Muscle layer of colon (tissue), 2 donors: ENCODE results near the gene CLDN1.

Source experiments
- H3K27ac ChIP-seq: one replicate; pipeline ENCODE4 v1.7.0; 2013; ENCODE audit warnings: low read depth, mild to moderate bottlenecking, low read length, moderate library complexity
- H3K27me3 ChIP-seq, 2 donors: one replicate each; pipeline ENCODE4 v1.7.0; 2013; ENCODE audit warnings: low read length in 2 of 2, mild to moderate bottlenecking in 2 of 2; ENCODE audit not compliant: insufficient read depth in 2 of 2, control insufficient read depth in 1 of 2
- H3K36me3 ChIP-seq: one replicate; pipeline ENCODE4 v1.7.0; 2013; ENCODE audit warnings: mild to moderate bottlenecking, low read length; ENCODE audit not compliant: insufficient read depth
- H3K4me1 ChIP-seq: one replicate; pipeline ENCODE4 v1.7.0; 2013; ENCODE audit warnings: mild to moderate bottlenecking, low read length; ENCODE audit not compliant: insufficient read depth
- H3K4me3 ChIP-seq, 2 donors: one replicate each; pipeline ENCODE4 v1.7.0; 2013; ENCODE audit warnings: low read length in 2 of 2, low read depth in 1 of 2, mild to moderate bottlenecking in 1 of 2, moderate library complexity in 1 of 2
- H3K9ac ChIP-seq: one replicate; pipeline ENCODE4 v1.7.0; 2013; ENCODE audit warnings: low read length
- H3K9me3 ChIP-seq: one replicate; pipeline ENCODE4 v1.7.0; 2013; ENCODE audit warnings: mild to moderate bottlenecking, low read length
- donor health status: abdominal sarcoma.
- donor health status: Adenocarcinoma of cecum.

CLDN1 gene

GRCh38 chr3:190356246-190356645 lies 34.0 kb upstream of the CLDN1 start:
- no peak overlapping the region for H3K9ac ChIP-seq
- H3K27ac ChIP-seq: no peak overlapping the region
- no peaks in the 10 kb centered on the region for H3K9me3 ChIP-seq
- no peak overlapping the region for H3K4me3 ChIP-seq
- H3K36me3 ChIP-seq: no peaks in the 10 kb centered on the region
- H3K4me1 ChIP-seq: no peaks in the 10 kb centered on the region
- H3K27me3 ChIP-seq: no peaks in the 10 kb centered on the region

DNA sequence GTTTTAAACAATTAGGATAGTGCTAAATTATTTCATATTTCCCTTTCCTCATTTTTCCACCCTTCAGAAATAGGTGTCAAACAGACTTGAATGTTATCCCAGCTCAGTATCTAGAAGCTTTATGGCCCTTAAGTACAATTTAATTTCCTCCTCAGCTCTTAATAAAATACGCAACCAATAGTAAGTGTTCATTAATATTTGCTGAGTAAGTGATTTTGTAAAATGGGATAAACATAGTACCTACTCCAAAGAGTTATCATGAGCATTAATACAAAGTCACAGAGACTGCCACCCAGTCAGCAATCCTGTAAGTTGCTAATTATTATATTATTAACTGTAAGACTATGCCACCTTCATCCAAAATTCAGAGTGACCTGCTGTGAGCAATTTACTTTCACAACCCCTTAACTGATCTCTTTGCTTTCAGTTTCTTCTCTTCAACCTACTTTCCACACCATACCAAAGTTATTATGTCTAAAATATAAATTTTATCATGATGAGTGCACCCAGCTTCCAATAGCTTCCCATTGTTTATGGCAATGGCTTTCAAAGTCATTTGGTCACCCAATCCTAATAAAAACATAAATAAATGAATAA lies 30.7 kb upstream of the CLDN1 start:
- Histone ChIP-seq H3K4me1 (no peaks in the 10 kb centered on the region), H3K36me3 (no peaks in the 10 kb centered on the region), H3K4me3 (no peak overlapping the region), H3K9me3 (no peaks in the 10 kb centered on the region), H3K9ac (no peak overlapping the region), H3K27ac (no peak overlapping the region), H3K27me3 (no peaks in the 10 kb centered on the region)

DNA sequence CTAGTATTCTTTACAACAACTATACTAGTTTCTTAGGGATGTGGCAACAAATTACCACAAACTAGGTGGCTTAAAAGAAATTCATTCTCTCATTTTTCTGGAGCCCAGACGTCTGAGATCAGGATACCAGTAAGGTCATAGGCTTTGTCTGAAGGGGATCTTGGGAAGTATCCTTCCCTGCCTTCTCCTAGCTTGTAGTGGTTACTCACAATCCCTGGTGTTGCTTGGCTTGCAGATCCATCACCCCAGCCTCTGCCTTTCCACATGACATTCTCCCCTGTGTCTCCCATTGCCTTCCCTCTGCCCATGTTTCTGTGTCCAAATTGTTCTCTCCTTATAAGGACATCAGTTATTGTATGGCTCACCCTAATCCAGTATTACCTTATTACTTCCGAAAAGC lies 24.3 kb upstream of the CLDN1 start:
- Histone ChIP-seq H3K9ac (no peak overlapping the region), H3K4me1 (peaks cover 7% of the 10 kb centered on the region)

DNA sequence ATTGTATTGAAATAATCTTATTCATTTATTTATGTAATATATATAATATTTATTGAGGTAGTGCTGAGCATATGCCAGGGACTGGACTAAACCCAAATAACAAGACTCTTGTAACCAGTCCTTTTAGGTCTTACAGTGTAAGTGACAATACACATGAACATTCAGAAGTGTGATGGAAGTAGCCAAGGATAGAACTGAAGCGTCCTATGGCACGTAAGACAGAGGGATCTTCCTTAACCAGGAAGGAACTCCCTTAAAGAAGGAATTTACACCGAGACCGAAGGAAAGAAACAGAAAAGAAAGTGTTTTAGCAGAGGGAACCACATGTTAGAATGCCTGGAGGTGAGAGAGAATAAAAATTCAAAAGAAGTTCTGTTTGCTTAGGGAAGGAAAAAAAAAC lies 23.6 kb upstream of the CLDN1 start:
- H3K36me3 ChIP-seq: no peaks in the 10 kb centered on the region
- H3K4me1 ChIP-seq: peaks cover 7% of the 10 kb centered on the region
- H3K27ac ChIP-seq: no peak overlapping the region
- H3K27me3 ChIP-seq: no peaks in the 10 kb centered on the region
- no peaks in the 10 kb centered on the region for H3K9me3 ChIP-seq
- H3K4me3 ChIP-seq: no peak overlapping the region
- no peak overlapping the region for H3K9ac ChIP-seq

More for the DNA sequence above, 24.3 kb upstream of the CLDN1 start:
- Histone ChIP-seq H3K4me3 (no peak overlapping the region), H3K27me3 (no peaks in the 10 kb centered on the region), H3K9me3 (no peaks in the 10 kb centered on the region), H3K36me3 (no peaks in the 10 kb centered on the region), H3K27ac (no peak overlapping the region)

- H3K36me3 ChIP-seq: no peaks in the 10 kb centered on the region
- no peaks in the 10 kb centered on the region for H3K9me3 ChIP-seq
- no peaks in the 10 kb centered on the region for H3K27me3 ChIP-seq
- no peak overlapping the region for H3K4me3 ChIP-seq
- peaks cover 7% of the 10 kb centered on the region for H3K4me1 ChIP-seq
- H3K27ac ChIP-seq: no peak overlapping the region
- H3K9ac ChIP-seq: peak overlapping the region; percentile 12
These were observed 23.0 kb upstream of the CLDN1 start for GRCh38 chr3:190345027-190345821.

GRCh38 chr3:190340071-190340470 lies 17.8 kb upstream of the CLDN1 start:
- no peak overlapping the region for H3K27ac ChIP-seq
- H3K27me3 ChIP-seq: no peaks in the 10 kb centered on the region
- H3K9ac ChIP-seq: no peak overlapping the region
- H3K4me1 ChIP-seq: peaks cover 8% of the 10 kb centered on the region
- H3K4me3 ChIP-seq: no peak overlapping the region
- no peaks in the 10 kb centered on the region for H3K36me3 ChIP-seq
- H3K9me3 ChIP-seq: no peaks in the 10 kb centered on the region

DNA sequence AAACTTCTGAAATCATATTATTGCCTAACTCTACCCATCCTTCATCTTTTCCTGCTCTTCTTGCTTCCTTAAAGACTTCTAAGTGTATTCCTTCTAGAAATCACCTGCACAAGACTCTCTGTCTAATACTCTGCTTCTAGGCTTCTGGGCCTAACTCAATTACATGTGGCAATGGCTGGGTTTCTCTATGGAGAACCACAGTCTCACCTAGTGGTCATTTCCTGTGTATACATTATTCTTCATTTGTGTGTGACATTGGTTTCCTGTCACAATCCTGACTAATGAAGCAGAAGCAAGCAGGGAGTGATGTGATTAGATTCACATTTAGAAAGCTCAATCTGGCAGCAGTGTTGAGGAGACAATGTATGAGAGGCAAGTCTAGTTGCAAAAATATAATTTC lies 16.9 kb upstream of the CLDN1 start:
- Histone ChIP-seq H3K9me3 (no peaks in the 10 kb centered on the region), H3K36me3 (no peaks in the 10 kb centered on the region), H3K27me3 (no peaks in the 10 kb centered on the region), H3K9ac (no peak overlapping the region), H3K27ac (no peak overlapping the region), H3K4me1 (peaks cover 7% of the 10 kb centered on the region), H3K4me3 (no peak overlapping the region)

DNA sequence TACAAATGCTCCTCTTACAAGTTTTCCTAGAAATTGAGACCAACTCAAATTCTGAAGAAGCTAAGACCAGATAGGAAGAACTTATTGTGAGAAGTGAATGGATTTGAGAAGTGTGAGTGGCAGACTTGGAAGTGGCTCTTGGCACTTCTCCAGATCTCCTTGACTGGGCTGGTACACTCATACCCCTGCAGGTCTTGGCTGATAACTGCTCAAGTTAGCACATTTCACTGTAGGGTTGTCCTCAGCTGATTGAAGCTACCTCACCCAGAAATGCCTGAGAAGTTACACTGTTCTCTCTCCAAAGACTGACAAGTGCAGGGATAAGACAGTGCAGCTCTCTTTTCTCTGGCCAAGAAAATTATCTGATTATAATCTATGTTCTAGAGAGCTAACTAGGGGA lies 16.5 kb upstream of the CLDN1 start:
- H3K9me3 ChIP-seq: no peaks in the 10 kb centered on the region
- H3K36me3 ChIP-seq: no peaks in the 10 kb centered on the region
- no peak overlapping the region for H3K4me3 ChIP-seq
- H3K27me3 ChIP-seq: no peaks in the 10 kb centered on the region
- no peak overlapping the region for H3K27ac ChIP-seq
- peaks cover 7% of the 10 kb centered on the region for H3K4me1 ChIP-seq
- no peak overlapping the region for H3K9ac ChIP-seq

DNA sequence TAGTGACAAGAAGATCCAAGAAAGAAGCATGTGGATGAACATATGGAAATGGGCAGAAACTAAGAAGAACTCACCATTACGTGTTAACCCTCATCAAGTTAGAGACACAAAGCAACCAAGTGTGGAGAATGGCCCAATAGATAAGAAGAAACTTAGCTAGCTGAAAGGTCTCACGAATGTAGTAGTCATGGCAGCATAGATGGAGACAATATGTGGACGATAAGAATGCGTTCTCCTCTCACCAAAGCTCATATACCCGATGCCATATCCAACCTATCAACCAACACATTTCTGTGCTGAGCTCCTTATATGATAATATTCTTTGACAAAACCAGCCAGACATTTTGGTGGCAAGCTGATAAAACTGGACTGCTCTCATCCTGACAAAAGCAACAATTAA lies 15.1 kb upstream of the CLDN1 start:
- Histone ChIP-seq H3K36me3 (no peaks in the 10 kb centered on the region), H3K27me3 (no peaks in the 10 kb centered on the region), H3K9ac (no peak overlapping the region), H3K4me1 (peaks cover 7% of the 10 kb centered on the region), H3K9me3 (no peaks in the 10 kb centered on the region), H3K4me3 (no peak overlapping the region), H3K27ac (no peak overlapping the region)

DNA sequence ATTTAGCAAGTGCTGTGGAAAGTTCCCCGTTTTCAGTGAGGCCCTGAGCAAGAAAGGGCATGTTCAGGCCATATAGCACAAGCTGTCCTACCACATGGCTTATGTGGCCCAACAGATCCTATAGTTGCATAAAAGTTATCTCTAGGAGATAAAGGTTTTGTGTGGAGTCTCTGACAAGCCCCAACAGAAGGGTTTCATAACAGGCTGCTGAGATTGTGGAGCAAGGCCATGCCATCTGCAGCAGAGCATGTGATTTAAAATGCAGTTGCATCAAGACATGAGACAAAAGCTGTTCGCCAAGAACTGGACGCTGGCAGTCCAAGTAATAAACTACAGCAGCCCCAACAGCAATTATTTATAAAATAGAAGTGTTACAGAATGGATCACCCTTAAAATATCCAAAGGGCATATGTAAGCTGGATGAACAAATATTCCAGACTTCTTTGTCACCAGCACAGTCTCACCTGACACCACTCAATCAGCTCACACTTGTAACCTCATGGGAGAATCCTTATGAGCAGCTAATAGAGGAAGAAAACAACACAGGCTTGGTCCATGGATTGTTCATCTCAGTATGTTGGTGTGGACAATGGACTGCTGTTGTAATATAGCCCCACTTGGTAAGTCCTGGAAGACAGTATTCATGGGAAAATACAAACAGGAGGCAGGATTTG lies 14.4 kb upstream of the CLDN1 start:
- Histone ChIP-seq H3K4me3 (no peak overlapping the region), H3K27ac (no peak overlapping the region), H3K36me3 (no peaks in the 10 kb centered on the region), H3K9me3 (no peaks in the 10 kb centered on the region), H3K9ac (no peak overlapping the region), H3K4me1 (peaks cover 7% of the 10 kb centered on the region), H3K27me3 (no peaks in the 10 kb centered on the region)

- H3K27me3 ChIP-seq: no peaks in the 10 kb centered on the region
- no peaks in the 10 kb centered on the region for H3K9me3 ChIP-seq
- H3K4me1 ChIP-seq: peaks cover 7% of the 10 kb centered on the region
- H3K27ac ChIP-seq: no peak overlapping the region
- no peak overlapping the region for H3K4me3 ChIP-seq
- no peaks in the 10 kb centered on the region for H3K36me3 ChIP-seq
- H3K9ac ChIP-seq: no peak overlapping the region
These were observed 11.7 kb upstream of the CLDN1 start for GRCh38 chr3:190333961-190334360.
